HCT116 (cell line): ENCODE data around the gene E2F6. TPM values are rescaled to one million over a fixed set of nuclear protein-coding genes. Genes with fewer than 3 reads are reported as not detected.

Experiments used
- ATAC-seq: fragments of 200-7000 bp; cut with Tn5 transposase; 2 replicates; pipeline ENCODE4 v1.9.1; 2020; ENCODE audit warnings: mild to moderate bottlenecking, moderate library complexity
- BruUV-seq: library from RNA; stranded (reverse); fragments of 400-500 nt; replicated peaks from 2 replicates; lab custom pipeline; 2021; lab: Mats Ljungman, UMichigan
- CTCF ChIA-PET: fragments of 300-600 bp; sonication (Branson Sonifier 250); formaldehyde crosslinking; loops from one replicate; lab custom pipeline; 2021; ENCODE audit warnings: antibody characterized with exemption; lab: Charles Lee
- POLR2A ChIA-PET: fragments of 300-600, 350-600 bp; sonication (Branson Sonifier 250); formaldehyde crosslinking; loops from one replicate; lab custom pipeline; 2021; ENCODE audit warnings: antibody characterized with exemption; lab: Charles Lee
- RAD21 ChIA-PET, 2 experiments: fragments of 300-600 bp; sonication (Branson Sonifier 250); formaldehyde crosslinking; loops; one replicate each; lab custom pipeline; 2023; ENCODE audit warnings: low total read pairs in 2 of 2; ENCODE audit not compliant: uncharacterized antibody in 2 of 2, unreplicated experiment in 2 of 2, low non-redundant PET in 1 of 2; lab: Charles Lee
- DNase-seq: peaks from one replicate; pipeline ENCODE4 v3.0.0-alpha.2; 2010; ENCODE audit warnings: low read depth, low spot score
- H2AFZ ChIP-seq: fragments of 200-600 bp; shearing (Covaris generic), sonication (generic); 2 replicates; pipeline ENCODE4 v1.6.1; 2017; ENCODE audit warnings: low read depth, mixed run types, mixed read lengths, antibody characterized with exemption, low read length; ENCODE audit not compliant: poor library complexity, severe bottlenecking
- H3K27ac ChIP-seq: 2 replicates; pipeline ENCODE4 v1.5.1; 2012; ENCODE audit warnings: low read depth, low read length
- H3K27me3 ChIP-seq: fragments of 200-600 bp; sonication (generic); 2 replicates; pipeline ENCODE4 v1.6.1; 2016; ENCODE audit warnings: mixed run types, low read length, mixed read lengths; ENCODE audit not compliant: insufficient read depth
- H3K36me3 ChIP-seq, 2 experiments: fragments of 200-500 bp in 1 of 2; fragments of 200-600 bp in 1 of 2; sonication (Bioruptor generic) in 1 of 2; sonication (generic) in 1 of 2; 2 replicates each; pipeline versions ENCODE4 v1.5.1 to v1.6.1; 2014 to 2016; ENCODE audit warnings: low read length in 2 of 2, inconsistent platforms in 1 of 2, mixed read lengths in 1 of 2, mixed run types in 1 of 2; ENCODE audit not compliant: insufficient read depth in 2 of 2, control insufficient read depth in 1 of 2
- H3K4me1 ChIP-seq, 2 experiments: fragments of 200-600 bp in 1 of 2; sonication (generic) in 1 of 2; 2 replicates each; pipeline versions ENCODE4 v1.5.1 to v1.6.1; 2012 to 2017; ENCODE audit warnings: low read length in 2 of 2, inconsistent platforms in 1 of 2, mild to moderate bottlenecking in 1 of 2, mixed read lengths in 1 of 2, mixed run types in 1 of 2, moderate library complexity in 1 of 2; ENCODE audit not compliant: insufficient read depth in 2 of 2, control insufficient read depth in 1 of 2
- H3K4me2 ChIP-seq: fragments of 200-600 bp; sonication (generic); 2 replicates; pipeline ENCODE4 v1.6.1; 2017; ENCODE audit warnings: mixed run types, low read length, mixed read lengths
- H3K4me3 ChIP-seq, 2 experiments: fragments of 200-600 bp in 1 of 2; sonication (generic) in 1 of 2; replicated peaks in 1 of 2; 2 replicates each; pipeline ENCODE4 v1.5.1; 2011 to 2016; ENCODE audit warnings: low read length in 2 of 2, control low read depth in 1 of 2, low read depth in 1 of 2, mild to moderate bottlenecking in 1 of 2, mixed read lengths in 1 of 2, mixed run types in 1 of 2
- H3K79me2 ChIP-seq: fragments of 200-600 bp; sonication (generic); 2 replicates; pipeline ENCODE4 v1.6.1; 2017; ENCODE audit warnings: mild to moderate bottlenecking, mixed run types, low read length, moderate library complexity, mixed read lengths; ENCODE audit not compliant: insufficient read depth
- H3K9ac ChIP-seq: fragments of 200-600 bp; sonication (generic); 2 replicates; pipeline ENCODE4 v1.6.1; 2016; ENCODE audit warnings: low read length, mixed read lengths
- H3K9me2 ChIP-seq: fragments of 200-600 bp; sonication (generic), shearing (Covaris generic); 2 replicates; pipeline ENCODE4 v1.6.1; 2017; ENCODE audit warnings: mixed run types, mild to moderate bottlenecking, moderate library complexity; ENCODE audit not compliant: insufficient read depth
- H3K9me3 ChIP-seq, 2 experiments: fragments of 200-500 bp in 1 of 2; fragments of 200-600 bp in 1 of 2; sonication (Bioruptor generic) in 1 of 2; sonication (generic) in 1 of 2; 2 replicates each; pipeline ENCODE4 v1.6.1; 2014 to 2017; ENCODE audit warnings: low read length in 2 of 2, mixed read lengths in 2 of 2, inconsistent platforms in 1 of 2, low read depth in 1 of 2, mild to moderate bottlenecking in 1 of 2, mixed run types in 1 of 2, moderate library complexity in 1 of 2; ENCODE audit not compliant: control insufficient read depth in 1 of 2, insufficient read depth in 1 of 2
- H4K20me1 ChIP-seq: fragments of 200-600 bp; sonication (generic), shearing (Covaris generic); 2 replicates; pipeline ENCODE4 v1.6.1; 2017; ENCODE audit warnings: mixed run types, mild to moderate bottlenecking, moderate library complexity; ENCODE audit not compliant: insufficient read depth
- CBX3 ChIP-seq: IDR thresholded peaks from 2 replicates; pipeline ENCODE4 v1.6.1; 2012; ENCODE audit warnings: low read depth
- CTCF ChIP-seq, 3 experiments: fragments of 200-600 bp in 1 of 3; sonication (generic) in 1 of 3; IDR thresholded peaks in 2 of 3; conservative IDR thresholded peaks in 1 of 3; 2 replicates each; pipeline ENCODE4 v1.5.1; 2012 to 2017; ENCODE audit warnings: low read depth in 2 of 3, low read length in 2 of 3, antibody characterized with exemption in 1 of 3, borderline replicate concordance in 1 of 3, control low read depth in 1 of 3, mild to moderate bottlenecking in 1 of 3, mixed read lengths in 1 of 3, mixed run types in 1 of 3, moderate library complexity in 1 of 3; ENCODE audit not compliant: insufficient read depth in 1 of 3
- EGR1 ChIP-seq: IDR thresholded peaks from 2 replicates; pipeline ENCODE4 v1.6.1; 2012; ENCODE audit warnings: low read depth
- RAD21 ChIP-seq: IDR thresholded peaks from 2 replicates; pipeline ENCODE4 v1.6.1; 2012; ENCODE audit warnings: low read depth, mild to moderate bottlenecking
- SRF ChIP-seq: IDR thresholded peaks from 2 replicates; pipeline ENCODE4 v1.6.1; 2012; ENCODE audit warnings: low read depth
- TCF7L2 ChIP-seq: IDR thresholded peaks from 2 replicates; pipeline ENCODE4 v1.7.0; 2011; ENCODE audit warnings: borderline replicate concordance, inconsistent platforms; ENCODE audit not compliant: insufficient read depth, insufficient read length; ENCODE audit errors: extremely low read depth
- YY1 ChIP-seq: IDR thresholded peaks from 2 replicates; pipeline ENCODE4 v1.6.1; 2011; ENCODE audit warnings: low read length, low read depth, moderate library complexity, mild to moderate bottlenecking; ENCODE audit not compliant: insufficient replicate concordance; ENCODE audit errors: extremely low read depth
- intact Hi-C: fragments of 100-400 bp; cut with micrococcal nuclease; formaldehyde crosslinking; loops from 2 replicates; pipeline ENCODE4 v1.10.0; 2022
- total RNA-seq: library from RNA; stranded (reverse); gene quantifications from one replicate; pipeline ENCODE4 v1.2.1, GENCODE V29; 2021; ENCODE audit not compliant: unreplicated experiment

Gene E2F6
- total RNA-seq, 1 experiment from 2014 or later, result 22.8 TPM

DNA sequence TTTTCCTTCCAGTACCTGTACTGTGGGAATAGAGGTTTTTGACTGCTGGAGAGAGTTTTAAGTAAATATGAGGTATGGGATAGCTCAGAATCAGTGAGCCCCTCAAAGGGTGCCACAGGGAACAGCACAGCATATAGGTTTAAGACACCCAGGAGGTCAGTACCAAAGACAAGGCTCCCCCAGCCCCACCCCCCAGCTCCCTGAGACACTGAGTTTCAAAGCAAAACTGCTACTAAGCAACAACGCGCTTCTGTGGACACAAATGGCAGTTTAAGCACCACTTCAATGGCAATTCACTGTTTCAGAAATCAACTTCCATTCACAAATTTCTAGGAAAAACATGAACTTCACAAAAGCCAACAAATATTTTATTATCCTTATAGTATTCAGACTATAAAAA lies 15.2 kb downstream of the E2F6 start:
- ChIA-PET RAD21 (interaction anchor here in 1 of 2 experiments (0.7 kb wide), 1 partner anchor 36 kb away, joined by 3 read pairs; no protein-coding TSS in a partner anchor), CTCF (interaction anchor here (1.5 to 2.0 kb wide), 2 partner anchors 318 to 321 kb away, joined by 3 to 5 read pairs; a partner anchor contains a TSS), POLR2A (no interaction called here)
- Histone ChIP-seq H3K27ac (no peak overlapping the region), H3K9ac (no peak overlapping the region), H3K9me2 (no peaks in the 10 kb centered on the region), H3K36me3 (peaks cover 33 to 64% of the 10 kb centered on the region in 2 experiments), H4K20me1 (peaks cover 16% of the 10 kb centered on the region; the same call in 1 of the 2 replicates), H3K27me3 (no peaks in the 10 kb centered on the region), H2AFZ (no peak overlapping the region), H3K4me1 (no peaks in the 10 kb centered on the region), H3K9me3 (no peaks in the 10 kb centered on the region), H3K4me3 (no peak overlapping the region), H3K4me2 (no peak overlapping the region), H3K79me2 (peaks cover 61% of the 10 kb centered on the region)
- DNase-seq (no peak), ATAC-seq (no peak)
- intact Hi-C loops, result no loop called here
- TF ChIP-seq RAD21 (no peak), TCF7L2 (no peak), SRF (no peak), CBX3 (no peak), CTCF (IDR thresholded peaks at IDR 0.05 in 2 of 3, conservative IDR thresholded peaks at IDR 0.05 in 1 of 3; ENCODE audit: borderline replicate concordance in 1 of 3, insufficient read depth in 1 of 3, low read depth in 2 of 3, low read length in 2 of 3) (no peak), YY1 (no peak), EGR1 (no peak)
- no TSS peak for BruUV-seq
